Fibroblast of pulmonary artery (primary cell): ENCODE results near the gene CCDC43.
A peak's percentile ranks its signal among the peaks of the same experiment; 100 is the strongest.
"Not testable (repeated sequence)": the region's sequence is repeated elsewhere in the genome, so short reads cannot be mapped to it uniquely, and the experiment has no call there.

Source experiments
- DNase-seq: peaks from one replicate; pipeline ENCODE4 v3.0.0-alpha.2; 2010; ENCODE audit warnings: low read depth
- H3K4me3 ChIP-seq: replicated peaks from 2 replicates; pipeline ENCODE4 v1.5.1; 2011; ENCODE audit warnings: low read depth, mild to moderate bottlenecking, control low read depth, low read length, moderate library complexity
- CTCF ChIP-seq: IDR thresholded peaks from 2 replicates; pipeline ENCODE4 v1.5.1; 2011; ENCODE audit warnings: mild to moderate bottlenecking, control low read depth, low read length, inconsistent platforms; ENCODE audit errors: missing control alignments

CCDC43 gene

GRCh38 chr17:44637066-44637465 is 52.5 kb downstream of the CCDC43 start:
- no peak for TF ChIP-seq CTCF
- no peak for DNase-seq
- no peak overlapping the region for H3K4me3 ChIP-seq

- peak; percentile 81 for DNase-seq
- peak; percentile 45 for TF ChIP-seq CTCF
- H3K4me3 ChIP-seq = no peak overlapping the region
Observed at GRCh38 chr17:44636562-44636961, 53.0 kb downstream of the CCDC43 start.

- not testable (repeated sequence) for DNase-seq, H3K4me3 ChIP-seq
Observed at GRCh38 chr17:44634401-44634800, 55.2 kb downstream of the CCDC43 start.

- no peak for DNase-seq
- TF ChIP-seq CTCF = no peak
Observed at GRCh38 chr17:44633998-44634397, 55.6 kb downstream of the CCDC43 start.

GRCh38 chr17:44630703-44631102 is 58.9 kb downstream of the CCDC43 start:
- no peak for DNase-seq
- no peak for TF ChIP-seq CTCF
- H3K4me3 ChIP-seq = no peak overlapping the region

More at GRCh38 chr17:44633998-44634397, 55.6 kb downstream of the CCDC43 start:
- H3K4me3 ChIP-seq = no peak overlapping the region

GRCh38 chr17:44629314-44629713 is 60.3 kb downstream of the CCDC43 start:
- TF ChIP-seq CTCF = no peak
- no peak for DNase-seq
- no peak overlapping the region for H3K4me3 ChIP-seq

- peak; percentile 15 for DNase-seq
- no peak overlapping the region for H3K4me3 ChIP-seq
- no peak for TF ChIP-seq CTCF
Observed at GRCh38 chr17:44628243-44629188, 61.1 kb downstream of the CCDC43 start.
